Head of caudate nucleus (tissue), 42 donors: Measurements from ENCODE around the gene RPL13.
A peak's percentile ranks its signal among the peaks of the same experiment; 100 is the strongest.

Source experiments
- DNase-seq, 42 donors: peaks; one replicate each; pipeline versions ENCODE4 v3.0.0 to v3.0.0-alpha.2; 2020 to 2021; ENCODE audit warnings: mixed read lengths in 7 of 42
- intact Hi-C: fragments of 100-400 bp; cut with DNase I; formaldehyde crosslinking; loops from one replicate; pipeline ENCODE4 v1.15.0; 2022

The RPL13 gene

DNA sequence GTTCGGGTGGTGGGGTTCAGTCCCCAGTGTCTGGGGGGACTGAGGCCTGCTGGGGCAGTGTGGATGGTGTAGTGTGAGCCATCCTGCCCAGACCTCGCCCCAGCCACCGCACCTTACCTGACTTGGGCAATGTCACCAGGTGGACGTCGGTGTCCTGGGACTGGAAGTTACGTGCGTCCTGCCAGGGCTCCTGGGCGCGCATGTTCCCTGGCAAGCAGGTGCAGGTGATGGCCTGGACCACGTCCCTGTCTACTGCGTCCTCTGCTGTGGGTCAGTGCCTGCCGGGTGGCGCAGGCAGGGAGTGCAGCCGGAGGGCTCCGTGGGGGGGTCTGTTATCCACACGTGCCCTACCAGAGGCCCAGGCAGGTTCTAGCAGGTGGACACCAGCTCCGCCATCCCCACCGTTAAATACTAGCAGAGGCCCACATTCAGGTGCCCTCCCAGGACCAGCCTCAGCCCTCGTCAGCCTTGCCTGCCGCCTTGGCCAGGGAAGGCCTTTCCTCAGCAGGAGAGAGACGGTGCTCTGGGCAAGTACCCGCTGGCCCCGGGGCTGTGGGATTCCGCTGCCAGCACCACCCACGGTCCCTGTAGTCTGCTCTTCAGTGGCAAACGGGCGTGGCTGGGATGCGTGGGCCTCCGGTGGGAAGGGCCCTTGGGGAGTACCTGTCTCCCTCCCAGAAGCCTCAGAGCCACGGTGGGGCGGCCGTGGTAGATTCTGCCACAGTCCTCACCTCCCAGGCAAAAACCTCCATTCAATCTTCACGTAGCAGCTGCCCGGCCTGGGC lies 44.9 kb downstream of the RPL13 start:
- intact Hi-C loops, result no loop called here
- DNase-seq, result peak in 41 of 42 donors; percentile 13 to 88 (median 66)

DNA sequence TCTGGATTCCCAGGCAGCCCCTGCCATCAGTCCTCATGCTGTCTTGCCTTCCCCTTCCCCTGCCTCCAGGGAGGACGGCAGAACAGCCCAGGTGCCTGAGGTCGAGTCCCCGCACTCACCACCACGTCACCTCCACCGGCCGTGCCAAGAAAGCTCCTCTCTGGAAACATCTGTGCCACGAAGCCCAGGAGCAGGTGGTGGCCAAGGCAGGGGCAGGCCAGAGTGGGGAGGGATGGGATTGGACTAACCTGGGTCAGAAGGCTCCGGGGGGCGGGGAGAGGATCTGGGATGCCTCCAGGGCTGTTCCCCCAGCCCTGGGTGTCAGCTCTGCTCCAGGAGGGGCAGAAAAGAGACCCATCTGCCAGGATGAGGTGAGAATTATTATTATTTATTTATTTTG lies 45.5 kb downstream of the RPL13 start:
- no peak for DNase-seq
- intact Hi-C loops, result no loop called here

DNA sequence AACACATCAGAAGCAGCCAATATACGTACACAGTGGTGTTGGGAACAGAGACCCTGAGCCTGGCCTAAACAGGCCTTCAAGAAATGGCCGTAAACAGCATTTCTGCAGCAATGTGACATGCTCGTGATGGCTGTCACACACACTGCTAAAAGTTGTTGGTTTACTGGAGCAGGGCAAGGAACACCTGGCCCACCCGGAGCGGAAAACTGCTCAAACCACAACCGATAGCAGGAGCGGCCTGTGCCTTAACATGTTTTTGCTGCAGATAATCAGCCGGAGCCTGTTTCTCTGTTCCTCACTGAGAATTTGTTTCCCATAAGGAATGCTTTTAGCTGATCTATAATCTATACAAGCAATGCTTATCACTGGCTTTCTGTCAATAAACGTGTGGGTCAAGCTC lies 47.0 kb downstream of the RPL13 start:
- DNase-seq, result no peak
- intact Hi-C loops, result no loop called here

DNA sequence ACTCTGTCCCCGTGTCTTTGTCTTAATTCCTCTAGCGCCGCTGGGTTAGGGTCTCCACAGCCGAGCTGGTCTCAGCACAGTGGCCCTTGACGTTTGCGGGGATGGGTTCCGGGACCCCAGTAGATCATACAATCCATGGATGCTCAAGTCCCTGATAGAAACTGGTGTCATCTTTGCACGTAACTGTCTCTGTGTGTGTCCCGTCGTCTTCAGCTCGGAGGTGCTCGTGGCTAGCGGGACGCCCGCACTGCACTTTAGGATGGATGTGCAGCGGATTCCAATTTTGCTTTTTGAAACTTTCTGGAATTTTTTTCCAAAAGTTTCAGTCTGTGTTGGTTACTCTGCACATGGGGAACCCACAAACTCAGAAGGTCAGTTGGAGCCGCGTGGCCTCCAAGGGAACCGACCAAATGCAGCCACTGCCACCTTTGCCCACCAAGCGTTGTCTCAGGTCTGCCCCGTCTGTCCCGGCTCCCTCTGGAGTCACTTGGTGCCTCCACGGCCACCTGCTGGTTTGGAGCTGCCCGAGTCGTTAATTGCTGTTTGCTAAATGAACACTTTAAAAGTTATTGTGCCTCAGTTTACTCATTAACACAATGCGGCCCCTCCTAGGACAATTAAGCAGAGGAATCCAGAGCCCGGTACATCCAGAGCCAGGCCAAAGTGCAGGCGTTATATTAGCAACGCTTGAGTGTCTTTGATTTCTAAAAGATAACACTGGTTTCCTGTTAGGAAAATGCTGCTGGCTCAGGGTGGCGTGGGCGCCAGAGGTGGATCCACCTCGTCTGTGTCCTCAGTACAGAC lies 47.7 kb downstream of the RPL13 start:
- intact Hi-C loops, result no loop called here
- DNase-seq, result no peak

DNA sequence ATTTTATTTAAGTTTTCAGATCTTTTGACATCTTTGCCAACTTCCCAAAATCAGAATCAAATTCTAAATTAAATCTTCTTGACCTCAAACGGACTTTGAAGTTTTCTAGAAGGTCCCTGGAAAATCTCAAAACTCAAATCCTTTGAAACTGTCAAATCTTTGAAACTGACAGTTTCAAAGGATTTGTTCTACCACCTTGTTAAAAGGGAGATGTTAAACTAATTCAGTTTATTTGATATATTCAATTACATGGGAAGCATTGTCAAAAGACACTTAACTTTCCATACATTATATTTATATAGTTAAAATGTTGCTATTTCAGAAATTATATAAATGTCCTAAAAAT lies 49.6 kb downstream of the RPL13 start:
- no peak for DNase-seq
- intact Hi-C loops, result no loop called here

DNA sequence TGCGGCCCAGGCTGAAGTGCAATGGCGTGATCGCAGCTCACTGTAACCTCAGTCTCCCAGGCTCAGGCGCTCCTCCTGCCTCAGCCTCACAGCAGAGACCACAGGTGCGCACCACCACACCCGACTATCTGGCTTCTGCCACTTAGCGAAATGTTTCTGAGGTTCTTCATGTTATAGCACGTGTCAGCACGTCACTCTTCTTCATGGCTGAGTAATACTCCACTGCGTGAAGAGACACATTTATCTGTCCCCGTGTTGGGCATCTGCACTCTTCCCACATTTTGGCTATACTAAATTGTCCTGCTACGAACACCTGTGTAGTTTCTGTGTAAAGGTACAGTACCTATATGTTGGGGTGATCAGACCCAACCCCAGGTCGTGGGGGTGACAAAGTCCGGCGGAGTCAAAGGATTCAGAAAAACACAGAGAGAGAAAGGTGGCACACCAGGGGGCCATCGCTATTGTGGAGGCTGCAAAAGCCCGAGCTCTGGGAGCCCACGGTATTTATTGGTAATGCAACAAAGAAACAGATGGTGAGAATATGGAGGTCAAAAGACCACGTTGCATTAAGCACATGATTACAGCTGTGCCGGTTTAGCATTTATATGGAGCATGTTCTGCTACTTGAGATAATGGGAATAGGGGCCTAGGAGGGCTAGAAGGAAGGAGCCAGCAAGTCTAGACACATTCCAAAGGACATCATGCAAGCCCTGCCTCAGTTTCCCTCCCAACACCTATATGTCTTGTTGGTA lies 52.1 kb downstream of the RPL13 start:
- intact Hi-C loops, result no loop called here
- DNase-seq, result no peak

DNA sequence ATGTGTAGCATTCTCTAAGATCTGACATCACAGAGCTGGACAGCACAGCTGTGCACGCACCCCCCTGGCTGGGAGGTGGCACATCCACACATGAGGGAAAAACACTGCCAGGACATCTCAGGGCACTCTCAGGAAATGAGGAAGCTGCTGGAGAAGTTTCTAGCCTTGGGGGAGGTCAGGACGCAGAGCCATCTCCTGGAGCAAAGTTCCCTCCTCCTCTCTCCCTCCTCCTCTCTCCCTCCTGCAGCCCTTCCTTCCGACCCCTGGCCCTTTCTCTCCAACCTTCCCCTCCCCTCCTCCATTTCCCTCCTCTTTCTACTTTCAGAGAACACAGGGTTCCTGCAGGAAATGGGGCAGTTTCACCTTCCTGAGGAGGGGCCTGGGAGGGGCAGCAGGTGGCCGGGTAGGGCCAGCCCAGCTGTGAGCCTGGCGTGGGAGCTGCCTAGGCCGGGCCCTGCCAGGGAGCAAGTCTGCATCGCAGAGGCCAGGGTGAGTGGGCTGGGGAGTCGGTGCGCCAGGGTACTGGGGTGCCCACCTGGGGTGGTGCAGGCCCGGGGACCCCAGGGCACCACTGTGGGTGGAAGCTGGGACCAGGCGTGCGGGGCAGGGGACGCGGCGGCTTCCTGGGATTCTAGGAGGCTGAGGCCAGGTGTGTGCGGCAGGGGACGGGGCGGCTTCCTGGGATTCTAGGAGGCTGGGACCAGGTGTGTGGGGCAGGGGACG lies 52.9 kb downstream of the RPL13 start, which contains the start of gene DPEP1:
DPEP1 (plus strand) TSS at position 412 of the 723 bp plus-strand sequence. CDS start 16,769 bp downstream, outside the sequence.
- intact Hi-C loops, result no loop called here
- no peak for DNase-seq

DNA sequence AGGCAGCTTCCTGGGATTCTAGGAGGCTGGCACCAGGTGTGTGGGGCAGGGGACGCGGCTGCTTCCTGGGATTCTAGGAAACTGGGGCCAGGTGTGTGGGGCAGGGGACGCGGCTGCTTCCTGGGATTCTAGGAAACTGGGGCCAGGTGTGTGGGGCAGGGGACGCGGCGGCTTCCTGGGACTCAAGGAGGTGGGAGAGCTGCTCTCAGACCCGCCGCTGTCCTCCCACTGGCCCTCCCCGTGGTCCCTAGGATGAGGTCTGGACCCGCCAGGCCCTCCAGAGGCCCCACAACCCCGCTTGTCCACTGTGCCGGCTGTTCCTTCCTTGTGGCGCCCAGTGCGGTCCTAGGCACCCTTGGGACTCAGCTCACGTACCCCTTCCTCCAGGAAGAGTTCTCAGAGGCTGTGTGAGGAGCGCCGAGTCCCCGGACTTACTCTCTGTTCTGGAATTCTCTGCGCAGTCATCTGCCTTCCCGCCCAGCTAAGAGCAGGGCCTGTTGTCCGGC lies 53.5 kb downstream of the RPL13 start:
- intact Hi-C loops, result no loop called here
- DNase-seq, result no peak
